Neural cell (in vitro differentiated cells): ENCODE measurements around the gene ARHGEF10L.

Experiments used
- CTCF ChIP-seq: fragments of 450-650 bp; IDR thresholded peaks from 2 replicates; pipeline ENCODE4 v1.5.1; 2014; ENCODE audit warnings: antibody characterized with exemption, mild to moderate bottlenecking, moderate library complexity; ENCODE audit not compliant: poor library complexity, severe bottlenecking
- EZH2 ChIP-seq: fragments of 200-600, 300-800 bp; shearing (Covaris generic), sonication (generic); IDR thresholded peaks from 2 replicates; pipeline ENCODE4 v1.6.1; 2014; ENCODE audit warnings: antibody characterized with exemption, low read length, borderline replicate concordance, mild to moderate bottlenecking; ENCODE audit not compliant: insufficient read depth, poor library complexity, severe bottlenecking
- MXI1 ChIP-seq: fragments of 450-650 bp; conservative IDR thresholded peaks from 2 replicates; pipeline ENCODE4 v1.6.1; 2014; ENCODE audit warnings: antibody characterized with exemption, mild to moderate bottlenecking; ENCODE audit not compliant: poor library complexity, severe bottlenecking
- POLR2AphosphoS5 ChIP-seq: IDR thresholded peaks from 2 replicates; pipeline ENCODE4 v1.6.1; 2012
- RAD21 ChIP-seq: fragments of 450-650 bp; conservative IDR thresholded peaks from 2 replicates; pipeline ENCODE4 v1.6.1; 2014; ENCODE audit warnings: antibody characterized with exemption, mild to moderate bottlenecking, moderate library complexity
- REST ChIP-seq: IDR thresholded peaks from 2 replicates; pipeline ENCODE4 v1.6.1; 2012; ENCODE audit warnings: borderline replicate concordance
- SMC3 ChIP-seq: fragments of 450-650 bp; conservative IDR thresholded peaks from 2 replicates; pipeline ENCODE4 v1.6.1; 2014; ENCODE audit warnings: antibody characterized with exemption, mild to moderate bottlenecking, moderate library complexity; ENCODE audit not compliant: poor library complexity

- TF ChIP-seq CTCF (peak; percentile 40), POLR2AphosphoS5 (no peak), EZH2 (no peak), MXI1 (no peak), REST (no peak), SMC3 (no peak), RAD21 (no peak)
Observed at GRCh38 chr1:17572264-17572985, 32.9 kb downstream of the ARHGEF10L start.
